DMS114 treated with DMSO at 0.1 percent for 48 hours (cell line): ENCODE results near the gene ECPAS.
"Not testable (repeated sequence)": the region's sequence is repeated elsewhere in the genome, so short reads cannot be mapped to it uniquely, and the experiment has no call there.

ENCODE experiments used
- DNase-seq: peaks from one replicate; lab custom pipeline; 2025; ENCODE audit not compliant: unreplicated experiment; lab: John Stamatoyannopoulos, UW

ECPAS gene

DNA sequence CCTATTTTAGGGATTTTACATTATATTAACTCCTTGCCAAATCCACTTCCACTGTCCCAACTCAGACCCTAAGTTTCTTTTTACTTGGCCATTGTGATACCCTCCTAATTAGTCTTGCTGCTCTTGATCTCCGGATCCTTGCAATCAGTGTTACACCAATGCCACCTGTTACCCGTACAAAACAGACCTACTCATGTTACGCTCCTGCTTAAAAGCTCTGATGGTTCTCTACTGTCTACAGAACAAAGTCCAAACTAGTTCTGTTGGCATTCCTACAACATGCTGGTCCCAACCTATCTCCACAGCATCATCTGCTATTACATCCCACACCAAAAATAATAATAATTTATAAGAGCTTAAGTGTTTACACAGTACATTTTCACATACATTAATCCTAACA is 9.8 kb downstream of the ECPAS start:
- DNase-seq: no peak

DNA sequence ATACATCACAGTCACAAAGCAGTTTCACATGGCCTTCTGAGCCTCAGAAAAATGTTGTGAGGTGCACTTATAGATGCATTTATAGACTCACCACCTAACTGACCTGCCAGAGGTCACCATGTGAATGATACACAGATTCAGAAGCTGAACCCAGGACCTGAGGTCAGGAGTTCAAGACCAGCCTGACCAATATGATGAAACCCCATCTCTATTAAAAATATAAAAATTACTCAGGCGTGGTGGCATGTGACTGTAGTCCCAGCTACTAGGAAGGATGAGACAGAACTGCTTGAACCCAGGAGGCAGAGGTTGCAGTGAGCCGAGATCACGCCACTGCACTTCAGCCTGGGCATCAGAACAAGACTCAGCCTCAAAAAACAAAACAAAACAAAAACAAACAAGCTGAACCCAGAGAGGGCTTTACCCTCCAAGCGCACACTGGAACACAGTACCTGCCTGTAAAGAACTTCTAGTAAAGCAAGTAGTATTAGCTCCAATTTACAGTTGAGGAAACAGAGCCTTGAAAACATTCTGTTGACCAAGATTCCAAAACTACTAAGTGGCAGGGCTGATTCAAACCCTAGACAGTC is 16.3 kb downstream of the ECPAS start:
- no peak for DNase-seq

- no peak for DNase-seq
Observed at GRCh38 chr9:111463048-111463447, 21.1 kb downstream of the ECPAS start.

DNA sequence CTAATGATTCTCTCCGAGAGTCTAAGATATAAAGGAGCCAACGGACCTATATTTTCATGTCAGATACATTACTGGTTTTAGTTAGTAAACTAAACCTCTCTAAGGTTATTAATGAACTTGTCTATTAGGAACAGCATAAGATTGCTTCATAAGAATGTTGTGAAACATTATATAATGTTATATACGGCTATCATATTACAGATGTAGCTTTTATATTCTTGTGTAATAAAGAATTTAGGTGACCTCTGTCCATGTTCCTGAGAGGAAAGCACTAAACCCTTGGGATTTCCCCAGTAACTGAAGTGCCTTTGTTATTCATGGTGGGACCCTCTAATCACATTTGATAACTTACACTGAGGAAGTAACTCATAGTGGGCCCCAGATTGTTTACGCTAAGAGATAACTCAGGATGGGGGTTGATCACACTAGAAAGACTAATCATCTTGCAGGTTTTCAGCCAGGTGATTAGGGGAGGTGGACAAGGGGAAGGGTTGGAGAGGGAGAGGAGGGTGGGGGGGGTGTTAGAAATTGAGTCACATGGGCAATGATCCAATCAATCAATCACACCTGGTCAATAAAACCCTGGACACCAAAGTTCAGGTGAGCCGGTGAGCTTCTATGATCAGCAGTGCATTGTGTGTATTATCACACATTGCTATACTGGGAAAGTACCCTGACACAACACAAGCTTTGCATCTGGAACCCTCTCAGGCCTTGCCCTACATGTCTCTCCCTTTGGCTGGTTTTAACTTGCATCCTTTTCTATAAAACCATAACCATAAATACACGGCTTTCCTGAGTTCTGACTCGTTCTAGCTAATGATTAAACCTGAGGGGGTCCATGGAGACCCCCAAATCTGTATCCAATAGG is 25.8 kb downstream of the ECPAS start:
- DNase-seq: no peak

DNA sequence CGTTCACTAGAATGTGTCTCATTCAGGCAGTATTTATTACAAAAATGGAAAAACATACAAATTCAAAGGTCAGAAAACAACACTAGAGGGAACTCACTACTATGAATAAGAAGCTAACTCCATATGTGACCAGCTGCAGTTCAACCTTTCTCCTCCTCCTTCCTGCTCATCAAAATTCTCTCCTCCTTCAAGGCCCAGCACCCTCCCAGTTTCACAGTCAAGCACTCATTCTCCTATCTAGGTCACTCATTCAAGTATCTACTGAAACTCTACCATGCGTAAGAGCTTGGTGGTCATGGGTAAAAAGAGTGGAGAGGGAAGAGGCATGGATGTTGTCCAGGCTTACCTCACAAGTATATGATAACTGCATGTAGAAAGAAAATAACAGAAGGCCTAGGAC is 27.7 kb downstream of the ECPAS start:
- no peak for DNase-seq

DNA sequence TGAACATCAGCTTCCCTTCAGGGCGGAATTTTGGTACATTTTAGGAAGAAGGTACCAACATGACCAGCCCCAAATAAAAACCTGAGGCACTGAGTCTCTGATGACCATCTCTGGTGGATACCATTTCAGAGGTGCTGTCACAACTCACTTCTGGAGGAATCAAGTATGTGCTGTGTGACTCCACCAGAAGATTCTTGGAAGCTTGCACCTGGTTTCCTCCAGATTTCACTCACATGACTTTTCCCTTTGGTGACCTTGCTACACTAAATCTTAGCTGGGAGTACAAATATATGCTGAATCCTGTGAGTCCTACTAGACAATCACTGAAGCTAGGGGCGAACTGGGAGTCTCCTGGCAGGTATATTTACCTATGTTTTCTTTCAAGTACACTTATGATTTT is 28.5 kb downstream of the ECPAS start:
- DNase-seq: no peak

GRCh38 chr9:111454751-111455150 is 29.4 kb downstream of the ECPAS start:
- DNase-seq: no peak

DNA sequence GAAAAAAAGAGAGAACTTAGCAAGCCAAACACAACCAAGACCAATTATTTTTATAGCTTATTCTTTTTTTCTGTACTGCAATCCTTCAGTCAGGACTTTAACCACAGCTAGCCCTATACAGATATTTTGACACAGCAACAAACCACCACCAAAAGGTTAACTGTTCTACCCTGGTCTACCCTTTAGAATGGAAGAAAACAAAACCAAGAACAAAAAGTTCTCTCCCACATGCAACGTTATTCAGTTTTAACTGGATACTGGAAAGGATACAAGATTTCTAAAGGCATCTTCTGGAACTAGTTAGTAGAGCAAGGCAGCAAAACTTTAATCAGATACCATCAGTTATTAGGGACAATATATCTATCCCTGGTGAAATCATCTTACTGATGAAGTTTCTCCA is 32.6 kb downstream of the ECPAS start:
- no peak for DNase-seq

GRCh38 chr9:111450124-111450523 is 34.1 kb downstream of the ECPAS start:
- DNase-seq: no peak

DNA sequence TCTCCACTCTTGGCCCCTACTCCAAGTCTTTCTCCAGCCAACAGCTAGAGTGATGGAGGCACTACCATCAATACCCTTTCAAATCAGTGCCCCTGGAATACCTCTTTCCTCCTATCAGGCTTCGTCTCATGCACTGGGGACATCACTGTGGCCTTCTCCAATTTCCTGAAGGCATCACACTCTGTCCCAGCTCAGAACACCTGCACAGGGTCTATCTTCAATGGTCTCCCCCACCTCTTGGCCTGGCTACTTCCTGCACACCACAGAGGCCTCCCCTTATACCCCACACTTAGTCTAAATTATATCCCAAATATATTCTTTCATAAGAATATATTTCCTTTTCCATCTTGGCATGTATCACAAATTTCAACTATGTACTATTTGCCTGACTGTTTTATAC is 34.5 kb downstream of the ECPAS start:
- DNase-seq: no peak

DNA sequence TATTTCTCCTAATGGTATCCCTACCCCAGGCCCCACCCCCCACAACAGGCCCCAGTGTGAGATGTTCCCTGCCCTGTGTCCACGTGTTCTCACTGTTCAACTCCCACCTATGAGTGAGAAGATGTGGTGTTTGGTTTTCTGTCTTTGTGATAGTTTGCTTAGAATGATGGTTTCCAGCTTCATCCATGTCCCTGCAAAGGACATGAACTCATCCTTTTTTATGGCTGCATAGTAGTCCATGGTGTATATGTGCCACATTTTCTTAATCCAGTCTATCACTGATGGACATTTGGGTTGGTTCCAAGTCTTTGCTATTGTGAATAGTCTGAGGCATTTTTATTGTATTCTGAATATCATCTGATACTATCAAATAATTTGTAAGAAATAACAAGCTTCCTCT is 38.4 kb downstream of the ECPAS start:
- DNase-seq: not testable (repeated sequence)

DNA sequence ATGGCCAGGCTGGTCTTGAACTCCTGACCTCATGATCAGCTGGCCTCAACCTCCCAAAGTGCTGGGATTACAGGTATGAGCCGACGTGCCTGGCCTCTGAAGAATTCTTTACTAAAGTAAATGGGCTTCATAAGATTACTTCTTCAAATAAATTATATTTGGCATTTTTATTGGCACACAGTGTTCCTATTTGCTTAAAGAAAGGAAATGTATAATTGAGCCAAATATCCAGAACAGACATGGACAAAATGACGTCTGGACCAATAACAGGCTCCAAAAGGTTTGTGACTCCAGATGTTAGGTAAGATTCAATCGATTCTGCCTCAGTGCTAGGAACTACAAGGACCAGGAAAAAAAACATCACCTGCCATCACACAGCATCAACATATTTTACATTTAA is 40.7 kb downstream of the ECPAS start:
- DNase-seq: no peak

DNA sequence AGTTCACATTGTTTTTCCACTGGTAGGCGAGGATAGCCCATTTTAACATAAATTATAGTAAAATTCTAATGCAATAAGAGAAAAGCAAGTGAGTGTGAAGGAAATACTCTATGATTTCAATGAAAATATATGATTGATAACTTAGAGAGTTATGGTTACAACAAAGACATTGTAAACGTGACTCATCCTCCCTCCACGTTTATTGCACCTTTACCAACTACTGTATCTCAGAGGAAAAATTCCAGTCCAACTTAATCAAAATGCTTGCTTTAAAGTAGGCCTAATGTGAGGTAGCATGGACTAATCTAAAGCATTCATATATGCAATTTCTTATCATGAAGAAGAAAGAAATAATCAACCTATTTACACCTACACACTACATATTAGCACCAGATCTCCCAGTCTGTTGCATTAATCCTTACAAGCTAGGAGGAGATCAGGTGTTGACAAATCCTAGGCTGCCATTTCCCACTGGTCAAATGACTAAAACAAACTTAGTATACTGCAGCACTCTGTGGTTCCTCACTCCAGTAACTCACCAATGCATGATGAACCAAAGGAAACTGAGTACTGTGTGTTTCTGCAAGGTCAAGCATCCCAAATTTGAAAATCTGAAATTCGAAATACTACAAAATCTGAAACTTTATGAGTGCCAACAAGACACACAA is 41.7 kb downstream of the ECPAS start:
- DNase-seq: no peak

GRCh38 chr9:111440226-111440625 is 44.0 kb downstream of the ECPAS start:
- no peak for DNase-seq

- DNase-seq: no peak
Observed at GRCh38 chr9:111438541-111439235, 45.5 kb downstream of the ECPAS start.

DNA sequence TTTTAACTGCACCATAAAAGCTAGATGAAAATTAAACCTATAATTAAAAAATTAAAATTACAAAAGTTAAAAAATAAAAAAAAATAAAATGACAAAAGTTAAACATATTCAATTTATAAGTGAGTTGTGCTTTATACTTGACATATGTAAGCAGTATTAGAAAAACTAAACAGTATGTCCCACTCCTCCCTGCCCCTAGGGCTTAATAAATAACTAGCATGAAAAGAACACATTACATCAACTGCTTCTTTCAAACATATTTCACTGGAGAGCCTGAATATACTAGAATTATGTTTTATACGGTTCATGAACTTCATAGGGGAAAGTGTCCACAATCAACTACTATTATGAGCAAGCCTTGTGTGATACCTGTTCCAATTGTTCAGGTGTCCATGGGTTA is 47.6 kb downstream of the ECPAS start:
- no peak for DNase-seq

DNA sequence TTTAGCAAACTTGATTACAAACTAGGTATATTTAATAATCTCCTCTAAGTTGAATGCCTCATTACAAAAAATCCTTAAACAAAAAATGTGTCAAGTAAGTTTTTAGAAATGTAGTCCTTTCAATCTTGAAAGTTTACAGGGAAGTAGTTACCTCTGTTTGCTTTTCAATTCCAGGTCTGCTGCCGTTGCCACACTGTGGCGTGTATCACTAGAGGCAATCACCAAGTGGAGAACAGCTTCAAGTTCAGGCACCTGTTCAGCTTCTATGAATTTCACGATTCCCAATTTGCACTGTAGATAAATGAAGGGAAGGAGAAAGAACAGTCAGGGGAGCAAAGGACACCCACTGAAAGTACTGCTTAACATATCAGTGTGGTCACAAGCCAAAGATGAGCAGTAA is 51.1 kb downstream of the ECPAS start:
- no peak for DNase-seq

DNA sequence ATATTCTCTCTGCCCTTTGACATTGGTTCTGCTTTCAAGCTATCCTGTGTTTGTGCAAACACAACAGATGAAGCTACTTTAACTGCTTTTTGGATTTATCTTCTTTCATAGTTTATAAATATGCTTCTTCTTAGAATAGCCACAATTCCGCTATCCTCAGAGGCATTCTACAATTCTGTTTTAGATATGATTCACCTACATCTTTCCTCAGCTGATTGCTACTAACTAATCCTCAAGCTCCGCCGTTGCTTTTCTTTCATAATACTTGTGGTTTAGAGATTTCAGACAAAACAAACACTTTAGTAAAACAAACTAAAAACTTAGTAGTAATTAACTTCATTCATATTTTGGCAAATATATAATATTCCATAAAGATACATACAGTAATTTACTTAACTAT is 52.5 kb downstream of the ECPAS start:
- DNase-seq: no peak

DNA sequence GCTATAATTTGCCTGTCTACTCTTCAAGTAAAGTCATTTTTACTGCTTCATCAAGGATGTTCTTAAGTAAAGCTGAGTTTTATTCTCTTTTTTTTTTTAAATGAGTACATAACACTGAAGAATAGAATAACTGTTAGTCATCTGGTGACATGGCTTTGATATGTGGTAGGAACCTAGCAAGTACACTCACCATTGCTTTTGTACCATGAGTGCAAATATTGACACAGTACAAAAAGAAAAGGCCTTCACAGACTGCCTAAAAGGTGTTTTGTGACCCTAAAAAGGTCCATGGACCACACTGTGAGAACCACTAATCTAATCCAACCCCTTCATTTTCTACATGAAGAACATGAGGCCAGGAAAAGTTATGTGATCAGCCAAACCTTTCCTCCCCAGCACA is 55.0 kb downstream of the ECPAS start:
- DNase-seq: no peak

GRCh38 chr9:111427186-111427585 is 57.0 kb downstream of the ECPAS start:
- no peak for DNase-seq

DNA sequence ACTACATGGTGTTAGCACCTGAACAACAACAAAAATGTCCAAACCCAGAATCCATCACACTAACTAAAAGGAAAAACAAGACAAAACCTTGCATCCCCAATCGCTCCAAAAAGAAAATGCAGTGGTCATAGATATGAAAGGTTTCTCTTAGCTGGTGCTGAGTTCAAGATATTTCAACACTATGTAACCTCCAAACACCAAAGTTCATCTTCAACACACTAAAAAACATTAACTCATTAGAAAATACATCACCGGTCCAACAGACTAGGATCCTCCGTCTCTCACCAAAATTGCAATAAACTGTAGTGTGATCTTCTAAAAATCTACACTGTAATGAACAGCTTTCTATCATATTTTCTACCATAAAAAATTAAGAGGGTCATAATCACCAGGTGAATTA is 60.8 kb downstream of the ECPAS start:
- no peak for DNase-seq

- no peak for DNase-seq
Observed at GRCh38 chr9:111414406-111414805, 69.8 kb downstream of the ECPAS start.
